ENCODE results near the gene GNAT3.

Gene GNAT3

DNA sequence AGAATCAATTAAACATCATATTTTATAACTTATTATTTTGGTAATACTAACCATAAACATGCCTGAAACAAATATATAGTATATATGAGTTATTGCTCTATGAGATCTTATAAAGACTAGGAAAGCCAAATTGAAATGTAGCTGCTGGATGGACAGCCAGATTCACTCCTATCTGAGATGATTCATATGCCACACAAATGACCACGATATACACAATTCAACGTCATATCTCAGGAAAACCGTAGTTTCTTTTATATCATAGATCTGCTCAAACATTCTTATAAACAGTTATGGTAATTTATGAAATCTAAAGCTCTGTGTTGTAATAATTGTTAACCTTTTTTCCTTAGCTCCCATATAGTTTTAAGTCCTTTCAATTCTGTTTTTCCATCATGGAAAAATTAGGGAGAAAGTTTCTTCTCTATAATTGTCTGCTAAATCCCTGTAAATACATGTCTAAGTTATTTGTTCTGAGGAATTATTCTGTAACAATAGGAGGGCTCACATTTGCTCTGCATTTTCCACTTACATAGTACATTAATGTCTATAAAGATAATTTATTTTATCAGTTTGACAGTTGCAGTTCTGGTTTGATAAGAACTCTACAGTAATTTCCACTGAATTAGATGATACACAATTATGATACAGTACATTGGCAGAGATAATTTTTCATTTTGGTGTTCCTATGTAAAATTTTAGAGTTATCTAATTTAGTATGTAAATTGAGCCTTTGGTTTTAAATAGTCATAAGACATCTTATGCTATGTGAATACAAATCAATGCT lies 42.7 kb downstream of the GNAT3 start:
- Histone ChIP-seq H3K27ac (replicated peaks; ENCODE audit: low read length) (no peak overlapping the region), H2BK120ac (ENCODE audit: low read depth, low read length) (no peak overlapping the region), H3K18ac (ENCODE audit: low read length) (no peak overlapping the region), H3K14ac (ENCODE audit: low read length) (no peak overlapping the region), H3K23ac (ENCODE audit: low read depth, low read length, poor library complexity) (no peak overlapping the region), H3K79me1 (ENCODE audit: low read depth, low read length) (no peaks in the 10 kb centered on the region), H3K9ac (ENCODE audit: low read depth, low read length, poor library complexity) (no peak overlapping the region), H3K27me3 (ENCODE audit: control insufficient read depth in 3 of 3, insufficient read depth in 3 of 3, low read depth in 1 of 3, low read length in 3 of 3) (peaks cover 0 to 6% (median 0%) of the 10 kb centered on the region in 3 experiments), H2BK15ac (ENCODE audit: low read length) (no peak overlapping the region), H2AK5ac (ENCODE audit: low read depth, low read length) (no peak overlapping the region), H2BK12ac (ENCODE audit: low read length) (no peak overlapping the region), H3K36me3 (replicated peaks in 1 of 2; ENCODE audit: control insufficient read depth in 2 of 2, insufficient read depth in 2 of 2, low read length in 2 of 2) (no peaks in the 10 kb centered on the region), H2BK5ac (ENCODE audit: low read length) (no peak overlapping the region), H3K4me1 (ENCODE audit: control insufficient read depth in 2 of 2, insufficient read depth in 1 of 2, low read depth in 1 of 2, low read length in 2 of 2) (no peaks in the 10 kb centered on the region), H3K4me3 (ENCODE audit: low read length in 2 of 2) (no peak overlapping the region), H3K4ac (ENCODE audit: low read length) (no peak overlapping the region), H3K4me2 (ENCODE audit: insufficient read depth, low read length, poor library complexity, severe bottlenecking) (no peak overlapping the region), H4K8ac (ENCODE audit: low read depth, low read length) (no peak overlapping the region), H3K9me3 (replicated peaks in 1 of 2; ENCODE audit: control insufficient read depth in 2 of 2, insufficient read depth in 1 of 2, low read depth in 1 of 2, low read length in 2 of 2) (no peaks in the 10 kb centered on the region), H4K91ac (ENCODE audit: low read depth, low read length, poor library complexity) (no peak overlapping the region), H2AFZ (ENCODE audit: low read length) (no peak overlapping the region)
- WGBS, 2 donors (ENCODE audit: extremely low coverage in 2 of 2, insufficient read length in 2 of 2, insufficient replicate concordance in 1 of 2): no CpG with 5 or more reads among the region's 3 CpGs
- no peak for DNase-seq (ENCODE audit: low spot score)

DNA sequence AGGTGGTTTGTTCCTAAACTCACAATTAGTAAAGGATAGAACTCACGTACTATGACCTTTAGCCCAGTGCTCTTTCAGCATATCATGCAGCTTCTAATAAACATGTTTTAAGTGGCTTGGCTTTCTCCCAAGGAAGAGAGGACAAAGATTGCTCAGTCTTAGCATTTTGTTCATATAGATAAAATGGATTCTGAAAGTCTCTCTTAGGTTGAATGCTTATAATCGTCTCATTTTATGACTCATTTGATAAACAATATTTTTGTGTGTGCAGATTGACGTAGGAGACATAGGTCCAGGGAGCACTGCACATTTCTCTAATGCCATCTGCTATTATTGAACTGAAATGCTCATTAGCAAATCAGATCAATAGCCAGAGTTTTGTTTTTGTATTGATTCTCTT lies 44.8 kb downstream of the GNAT3 start:
- DNase-seq (ENCODE audit: low spot score): no peak
- Histone ChIP-seq H4K8ac (ENCODE audit: low read depth, low read length) (no peak overlapping the region), H2BK12ac (ENCODE audit: low read length) (no peak overlapping the region), H3K36me3 (replicated peaks in 1 of 2; ENCODE audit: control insufficient read depth in 2 of 2, insufficient read depth in 2 of 2, low read length in 2 of 2) (no peaks in the 10 kb centered on the region), H3K4me1 (ENCODE audit: control insufficient read depth in 2 of 2, insufficient read depth in 1 of 2, low read depth in 1 of 2, low read length in 2 of 2) (no peaks in the 10 kb centered on the region), H2BK15ac (ENCODE audit: low read length) (no peak overlapping the region), H3K14ac (ENCODE audit: low read length) (no peak overlapping the region), H3K23ac (ENCODE audit: low read depth, low read length, poor library complexity) (no peak overlapping the region), H2BK120ac (ENCODE audit: low read depth, low read length) (no peak overlapping the region), H3K9me3 (replicated peaks in 1 of 2; ENCODE audit: control insufficient read depth in 2 of 2, insufficient read depth in 1 of 2, low read depth in 1 of 2, low read length in 2 of 2) (no peaks in the 10 kb centered on the region), H3K4me3 (ENCODE audit: low read length in 2 of 2) (no peak overlapping the region), H3K4me2 (ENCODE audit: insufficient read depth, low read length, poor library complexity, severe bottlenecking) (no peak overlapping the region), H2AFZ (ENCODE audit: low read length) (no peak overlapping the region), H3K79me1 (ENCODE audit: low read depth, low read length) (no peaks in the 10 kb centered on the region), H4K91ac (ENCODE audit: low read depth, low read length, poor library complexity) (no peak overlapping the region), H3K9ac (ENCODE audit: low read depth, low read length, poor library complexity) (no peak overlapping the region), H3K4ac (ENCODE audit: low read length) (no peak overlapping the region), H2BK5ac (ENCODE audit: low read length) (no peak overlapping the region), H3K27ac (replicated peaks; ENCODE audit: low read length) (no peak overlapping the region), H3K27me3 (ENCODE audit: control insufficient read depth in 3 of 3, insufficient read depth in 3 of 3, low read depth in 1 of 3, low read length in 3 of 3) (peaks cover 0 to 3% (median 0%) of the 10 kb centered on the region in 3 experiments), H3K18ac (ENCODE audit: low read length) (no peak overlapping the region), H2AK5ac (ENCODE audit: low read depth, low read length) (no peak overlapping the region)
- WGBS, 2 donors (ENCODE audit: extremely low coverage in 2 of 2, insufficient read length in 2 of 2, insufficient replicate concordance in 1 of 2): no CpG with 5 or more reads among the region's 3 CpGs

DNA sequence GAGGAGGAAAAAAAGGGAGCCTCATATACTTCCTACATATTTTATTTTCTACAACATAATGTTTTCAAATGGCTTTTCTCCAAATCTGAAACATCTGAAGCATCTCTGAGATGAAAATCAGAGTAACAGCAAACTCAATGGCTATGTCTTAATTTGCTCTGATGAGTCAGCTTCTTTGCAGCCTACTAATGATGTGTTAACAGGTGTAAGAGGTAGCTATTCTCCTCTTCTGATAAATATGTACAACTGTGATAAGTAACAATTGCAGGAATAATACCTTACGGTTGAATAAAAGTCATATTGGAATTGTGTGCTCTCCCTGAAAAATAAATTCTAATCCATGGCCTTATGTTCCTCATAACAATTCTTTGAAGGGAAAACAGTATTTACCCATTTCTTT lies 45.2 kb downstream of the GNAT3 start:
- no CpG with 5 or more reads among the region's 1 CpG for WGBS, 2 donors (ENCODE audit: extremely low coverage in 2 of 2, insufficient read length in 2 of 2, insufficient replicate concordance in 1 of 2)
- Histone ChIP-seq H3K79me1 (ENCODE audit: low read depth, low read length) (no peaks in the 10 kb centered on the region), H4K8ac (ENCODE audit: low read depth, low read length) (no peak overlapping the region), H3K27ac (replicated peaks; ENCODE audit: low read length) (no peak overlapping the region), H3K9me3 (replicated peaks in 1 of 2; ENCODE audit: control insufficient read depth in 2 of 2, insufficient read depth in 1 of 2, low read depth in 1 of 2, low read length in 2 of 2) (no peaks in the 10 kb centered on the region), H2BK15ac (ENCODE audit: low read length) (no peak overlapping the region), H3K4ac (ENCODE audit: low read length) (no peak overlapping the region), H3K36me3 (replicated peaks in 1 of 2; ENCODE audit: control insufficient read depth in 2 of 2, insufficient read depth in 2 of 2, low read length in 2 of 2) (no peaks in the 10 kb centered on the region), H2BK120ac (ENCODE audit: low read depth, low read length) (no peak overlapping the region), H3K23ac (ENCODE audit: low read depth, low read length, poor library complexity) (no peak overlapping the region), H2BK5ac (ENCODE audit: low read length) (no peak overlapping the region), H3K18ac (ENCODE audit: low read length) (no peak overlapping the region), H4K91ac (ENCODE audit: low read depth, low read length, poor library complexity) (no peak overlapping the region), H3K27me3 (ENCODE audit: control insufficient read depth in 3 of 3, insufficient read depth in 3 of 3, low read depth in 1 of 3, low read length in 3 of 3) (peaks cover 0 to 3% (median 0%) of the 10 kb centered on the region in 3 experiments), H3K9ac (ENCODE audit: low read depth, low read length, poor library complexity) (no peak overlapping the region), H3K4me2 (ENCODE audit: insufficient read depth, low read length, poor library complexity, severe bottlenecking) (no peak overlapping the region), H2AFZ (ENCODE audit: low read length) (no peak overlapping the region), H2AK5ac (ENCODE audit: low read depth, low read length) (no peak overlapping the region), H3K14ac (ENCODE audit: low read length) (no peak overlapping the region), H2BK12ac (ENCODE audit: low read length) (no peak overlapping the region), H3K4me3 (ENCODE audit: low read length in 2 of 2) (no peak overlapping the region), H3K4me1 (ENCODE audit: control insufficient read depth in 2 of 2, insufficient read depth in 1 of 2, low read depth in 1 of 2, low read length in 2 of 2) (no peaks in the 10 kb centered on the region)
- no peak for DNase-seq (ENCODE audit: low spot score)

DNA sequence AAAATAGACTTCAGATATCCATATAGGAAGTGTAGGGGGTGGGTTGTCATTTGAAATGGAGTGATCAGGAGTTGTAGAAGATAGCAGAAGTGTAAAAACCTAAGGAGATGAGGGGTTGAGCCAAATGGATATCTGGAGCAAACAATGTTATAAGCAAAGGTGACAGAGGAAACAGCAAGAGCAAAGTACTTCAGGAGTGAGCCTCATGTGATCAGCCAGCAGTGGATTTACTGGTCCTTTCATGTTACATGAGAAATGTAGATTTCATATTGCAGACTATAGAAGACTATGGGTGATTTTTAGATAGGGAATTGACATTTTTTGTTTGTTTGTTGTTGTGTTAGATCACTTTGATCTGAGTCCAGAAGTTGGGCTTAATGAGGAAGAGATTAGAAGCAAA lies 47.7 kb downstream of the GNAT3 start:
- no peak overlapping the region for H2BK12ac ChIP-seq (ENCODE audit: low read length)
- no peak overlapping the region for H3K4me3 ChIP-seq (ENCODE audit: low read length in 2 of 2)
- no peak overlapping the region for H3K4ac ChIP-seq (ENCODE audit: low read length)
- no peak overlapping the region for H3K14ac ChIP-seq (ENCODE audit: low read length)
- H3K9ac ChIP-seq (ENCODE audit: low read depth, low read length, poor library complexity): no peak overlapping the region
- H2AK5ac ChIP-seq (ENCODE audit: low read depth, low read length): no peak overlapping the region
- H2AFZ ChIP-seq (ENCODE audit: low read length): no peak overlapping the region
- H3K79me1 ChIP-seq (ENCODE audit: low read depth, low read length): no peaks in the 10 kb centered on the region
- H3K9me3 ChIP-seq (replicated peaks in 1 of 2; ENCODE audit: control insufficient read depth in 2 of 2, insufficient read depth in 1 of 2, low read depth in 1 of 2, low read length in 2 of 2): no peaks in the 10 kb centered on the region
- no peak overlapping the region for H2BK5ac ChIP-seq (ENCODE audit: low read length)
- H4K91ac ChIP-seq (ENCODE audit: low read depth, low read length, poor library complexity): no peak overlapping the region
- no peak overlapping the region for H3K4me2 ChIP-seq (ENCODE audit: insufficient read depth, low read length, poor library complexity, severe bottlenecking)
- no peak overlapping the region for H3K27ac ChIP-seq (replicated peaks; ENCODE audit: low read length)
- H3K23ac ChIP-seq (ENCODE audit: low read depth, low read length, poor library complexity): no peak overlapping the region
- no peak overlapping the region for H3K18ac ChIP-seq (ENCODE audit: low read length)
- H2BK120ac ChIP-seq (ENCODE audit: low read depth, low read length): no peak overlapping the region
- no peaks in the 10 kb centered on the region for H3K36me3 ChIP-seq (replicated peaks in 1 of 2; ENCODE audit: control insufficient read depth in 2 of 2, insufficient read depth in 2 of 2, low read length in 2 of 2)
- peaks cover 0 to 3% (median 0%) of the 10 kb centered on the region in 3 experiments for H3K27me3 ChIP-seq (ENCODE audit: control insufficient read depth in 3 of 3, insufficient read depth in 3 of 3, low read depth in 1 of 3, low read length in 3 of 3)
- DNase-seq (ENCODE audit: low spot score): no peak
- no peak overlapping the region for H2BK15ac ChIP-seq (ENCODE audit: low read length)
- H3K4me1 ChIP-seq (ENCODE audit: control insufficient read depth in 2 of 2, insufficient read depth in 1 of 2, low read depth in 1 of 2, low read length in 2 of 2): no peaks in the 10 kb centered on the region
- H4K8ac ChIP-seq (ENCODE audit: low read depth, low read length): no peak overlapping the region

Measured in neuronal stem cell (in vitro differentiated cells).